Measurements from ENCODE around the gene LTC4S. TPM values are rescaled to one million over a fixed set of nuclear protein-coding genes. Genes with fewer than 3 reads are reported as not detected.

Gene LTC4S
- polyA plus RNA-seq, 3 donors = 0.65 to 2.1 (median 0.69) TPM

DNA sequence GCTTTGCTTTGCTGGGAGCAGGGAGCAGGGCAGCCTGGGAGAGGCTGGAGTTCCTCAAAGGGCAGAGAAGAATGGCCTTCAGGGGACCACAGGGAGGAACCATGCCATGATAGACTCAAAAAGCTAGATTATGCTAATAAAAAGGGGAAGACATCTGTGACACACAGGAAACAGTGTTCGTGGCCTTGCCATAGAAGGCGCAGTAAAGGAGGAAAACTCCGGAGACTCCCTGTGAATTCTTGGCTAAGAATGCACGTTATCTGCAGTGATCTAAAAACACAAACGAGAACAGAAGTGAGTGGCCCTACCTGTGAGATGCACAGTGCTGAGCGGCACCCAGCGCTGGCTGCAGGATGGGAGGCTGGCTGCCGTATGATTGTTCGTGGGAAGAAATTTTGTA, 15.9 kb upstream of the LTC4S start:
- intact Hi-C loops (cut with micrococcal nuclease) = loop anchor here in 1 of 2 donors (2.0 kb wide), 2 partner anchors 15 kb away; partner anchors contain the start of gene LTC4S
- Mint-ChIP-seq H3K27me3 (ENCODE audit: low read depth in 3 of 3) (peaks cover 0 to 2% (median 0%) of the 10 kb centered on the region in 3 donors), H3K9me3 (no peaks in the 10 kb centered on the region), H3K4me1 (peaks cover 73% of the 10 kb centered on the region), H3K4me3 (peak overlapping the region; percentile 13 to 61), H3K27ac (peak overlapping the region; percentile 68 to 95 (median 91)), H3K36me3 (peaks cover 30 to 58% of the 10 kb centered on the region in 2 donors)
- Histone ChIP-seq H3K27ac (ENCODE audit: low read depth in 1 of 2, low read length in 2 of 2) (peak overlapping the region; percentile 30 to 78), H3K9me3 (replicated peaks in 1 of 2; ENCODE audit: control insufficient read depth in 1 of 2, insufficient read depth in 1 of 2, low read length in 2 of 2) (no peaks in the 10 kb centered on the region), H3K4me3 (replicated peaks in 1 of 3; ENCODE audit: low read depth in 2 of 3, low read length in 3 of 3) (peak overlapping the region in 1 of 3 experiments; percentile 46), H3K36me3 (replicated peaks in 1 of 2; ENCODE audit: control insufficient read depth in 1 of 2, insufficient read depth in 2 of 2, low read length in 2 of 2) (peaks cover 19 to 29% of the 10 kb centered on the region in 2 donors), H3K79me2 (ENCODE audit: insufficient read depth, low read length) (peaks cover 72% of the 10 kb centered on the region), H4K20me1 (ENCODE audit: insufficient read depth, low read length) (peaks cover 93% of the 10 kb centered on the region), H3K27me3 (ENCODE audit: control insufficient read depth in 2 of 2, insufficient read depth in 2 of 2, low read length in 2 of 2) (no peaks in the 10 kb centered on the region), H2AFZ (ENCODE audit: insufficient read depth, low read depth, low read length, poor library complexity, severe bottlenecking) (no peak overlapping the region), H3K4me2 (replicated peaks; ENCODE audit: extremely low read depth, low read length, poor library complexity, severe bottlenecking) (peak overlapping the region; percentile 62), H3K4me1 (ENCODE audit: control insufficient read depth in 1 of 2, insufficient read depth in 2 of 2, low read length in 2 of 2) (peaks cover 69 to 80% of the 10 kb centered on the region in 2 donors), H3K9ac (ENCODE audit: insufficient read depth, low read length, poor library complexity, severe bottlenecking) (no peak overlapping the region)
- TF ChIP-seq, protein P1, sequence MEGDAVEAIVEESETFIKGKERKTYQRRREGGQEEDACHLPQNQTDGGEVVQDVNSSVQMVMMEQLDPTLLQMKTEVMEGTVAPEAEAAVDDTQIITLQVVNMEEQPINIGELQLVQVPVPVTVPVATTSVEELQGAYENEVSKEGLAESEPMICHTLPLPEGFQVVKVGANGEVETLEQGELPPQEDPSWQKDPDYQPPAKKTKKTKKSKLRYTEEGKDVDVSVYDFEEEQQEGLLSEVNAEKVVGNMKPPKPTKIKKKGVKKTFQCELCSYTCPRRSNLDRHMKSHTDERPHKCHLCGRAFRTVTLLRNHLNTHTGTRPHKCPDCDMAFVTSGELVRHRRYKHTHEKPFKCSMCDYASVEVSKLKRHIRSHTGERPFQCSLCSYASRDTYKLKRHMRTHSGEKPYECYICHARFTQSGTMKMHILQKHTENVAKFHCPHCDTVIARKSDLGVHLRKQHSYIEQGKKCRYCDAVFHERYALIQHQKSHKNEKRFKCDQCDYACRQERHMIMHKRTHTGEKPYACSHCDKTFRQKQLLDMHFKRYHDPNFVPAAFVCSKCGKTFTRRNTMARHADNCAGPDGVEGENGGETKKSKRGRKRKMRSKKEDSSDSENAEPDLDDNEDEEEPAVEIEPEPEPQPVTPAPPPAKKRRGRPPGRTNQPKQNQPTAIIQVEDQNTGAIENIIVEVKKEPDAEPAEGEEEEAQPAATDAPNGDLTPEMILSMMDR (IDR thresholded peaks at IDR 0.05) = no peak
- DNase-seq = peak; percentile 56 to 86 (median 85)
- 17% methylated on average over 9 of the region's 9 CpGs for WGBS (ENCODE audit: insufficient coverage)

DNA sequence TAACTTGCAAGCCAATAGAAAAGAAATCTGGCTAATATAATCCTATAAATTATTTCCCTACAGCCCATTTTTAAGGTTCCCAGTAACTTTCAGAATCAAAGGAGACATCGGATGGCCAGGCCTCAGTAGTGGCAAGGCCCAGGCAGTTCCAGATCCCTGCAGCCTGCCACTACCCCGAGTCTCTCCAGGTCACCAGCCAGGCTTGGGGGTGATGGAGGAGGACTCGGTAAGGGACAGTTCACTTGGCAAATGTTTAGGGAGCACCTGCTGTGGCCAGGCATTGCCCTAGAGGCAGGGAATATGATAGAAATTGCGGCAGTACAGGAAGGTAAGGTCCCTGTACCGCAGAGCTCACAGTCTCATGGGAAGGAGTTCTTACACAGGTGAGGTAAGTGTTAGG, 15.2 kb upstream of the LTC4S start:
- Mint-ChIP-seq H3K27ac (peak overlapping the region in 6 of 7 donors; percentile 12 to 95 (median 84)), H3K4me3 (no peak overlapping the region), H3K36me3 (peaks cover 24 to 55% of the 10 kb centered on the region in 2 donors), H3K9me3 (peaks cover 0 to under 1% (median 0%) of the 10 kb centered on the region in 7 donors), H3K27me3 (ENCODE audit: low read depth in 3 of 3) (peaks cover 0 to 2% (median 0%) of the 10 kb centered on the region in 3 donors), H3K4me1 (peaks cover 69% of the 10 kb centered on the region)
- TF ChIP-seq, protein P1 (IDR thresholded peaks at IDR 0.05) = no peak
- Histone ChIP-seq H3K36me3 (replicated peaks in 1 of 2; ENCODE audit: control insufficient read depth in 1 of 2, insufficient read depth in 2 of 2, low read length in 2 of 2) (peaks cover 13 to 22% of the 10 kb centered on the region in 2 donors), H2AFZ (ENCODE audit: insufficient read depth, low read depth, low read length, poor library complexity, severe bottlenecking) (no peak overlapping the region), H3K79me2 (ENCODE audit: insufficient read depth, low read length) (peaks cover 65% of the 10 kb centered on the region), H3K9me3 (replicated peaks in 1 of 2; ENCODE audit: control insufficient read depth in 1 of 2, insufficient read depth in 1 of 2, low read length in 2 of 2) (no peaks in the 10 kb centered on the region), H3K4me2 (replicated peaks; ENCODE audit: extremely low read depth, low read length, poor library complexity, severe bottlenecking) (peak overlapping the region; percentile 62), H3K9ac (ENCODE audit: insufficient read depth, low read length, poor library complexity, severe bottlenecking) (no peak overlapping the region), H3K27me3 (ENCODE audit: control insufficient read depth in 2 of 2, insufficient read depth in 2 of 2, low read length in 2 of 2) (no peaks in the 10 kb centered on the region), H4K20me1 (ENCODE audit: insufficient read depth, low read length) (peaks cover 94% of the 10 kb centered on the region), H3K4me1 (ENCODE audit: control insufficient read depth in 1 of 2, insufficient read depth in 2 of 2, low read length in 2 of 2) (peaks cover 69 to 74% of the 10 kb centered on the region in 2 donors), H3K4me3 (replicated peaks in 1 of 3; ENCODE audit: low read depth in 2 of 3, low read length in 3 of 3) (peak overlapping the region in 1 of 3 experiments; percentile 46), H3K27ac (ENCODE audit: low read depth in 1 of 2, low read length in 2 of 2) (peak overlapping the region; percentile 30 to 78)
- intact Hi-C loops (cut with micrococcal nuclease) = loop anchor here in 1 of 2 donors (2.0 kb wide), 1 partner anchor 14 kb away; the partner anchor contains the start of gene LTC4S
- DNase-seq = no peak
- 96% methylated on average over 5 of the region's 5 CpGs for WGBS (ENCODE audit: insufficient coverage)
